Measurements from ENCODE around the gene PDSS2. TPM values are rescaled to one million over a fixed set of nuclear protein-coding genes. Genes with fewer than 3 reads are reported as not detected.

The PDSS2 gene
- total and polyA plus RNA-seq, 2 of the 8 experiments (the other 6 are each of a cell fraction or from before 2014, with no cell fraction given), result 10.7 to 16.1 TPM

GRCh38 chr6:107116931-107117330 is 342.4 kb downstream of the PDSS2 start:
- H3K79me1 ChIP-seq (ENCODE audit: low read depth, low read length), result no peaks in the 10 kb centered on the region
- no peak overlapping the region for H3K14ac ChIP-seq (ENCODE audit: insufficient read length)
- H2BK120ac ChIP-seq (replicated peaks; ENCODE audit: low read depth, low read length), result no peak overlapping the region
- H3K23ac ChIP-seq (ENCODE audit: insufficient read length), result no peak overlapping the region
- peak overlapping the region; percentile 100 for H4K5ac ChIP-seq (ENCODE audit: insufficient read length, low read depth, low read length)
- no peak overlapping the region; the same call in 1 of the 2 replicates for H2BK12ac ChIP-seq (ENCODE audit: low read depth, low read length)
- H3K79me2 ChIP-seq (ENCODE audit: control insufficient read depth in 1 of 2, insufficient read depth in 2 of 2, low read length in 2 of 2), result peaks cover 4 to 22% of the 10 kb centered on the region in 2 experiments
- no peak overlapping the region; the same call in 1 of the 2 replicates for H2BK5ac ChIP-seq (ENCODE audit: low read depth, low read length)
- H3K9me3 ChIP-seq (ENCODE audit: insufficient read depth in 2 of 2, low read depth in 1 of 2, low read length in 1 of 2), result no peaks in the 10 kb centered on the region
- CTCF ChIA-PET (ENCODE audit: partially characterized antibody), result interaction anchor here (0.5 kb wide), 1 partner anchor 940 kb away, joined by 3 read pairs; no protein-coding TSS in a partner anchor
- no peak overlapping the region for H3K4ac ChIP-seq (replicated peaks; ENCODE audit: insufficient read length, low read depth, low read length)
- WGBS, 2 experiments (ENCODE audit: extremely low coverage in 1 of 2, insufficient coverage in 1 of 2, insufficient read length in 1 of 2, insufficient replicate concordance in 2 of 2, low coverage in 1 of 2, low lambda C conversion rate in 2 of 2, missing lambda C conversion rate in 1 of 2), result 1% methylated on average over 7 of the region's 7 CpGs; no CpG with 5 or more reads in 1 of the 2 experiments
- H2BK20ac ChIP-seq (ENCODE audit: low read length), result no peak overlapping the region
- no peaks in the 10 kb centered on the region for H3K27me3 ChIP-seq (replicated peaks in 1 of 4; ENCODE audit: control insufficient read depth in 3 of 4, extremely low read depth in 1 of 4, insufficient read depth in 3 of 4, low read length in 3 of 4)
- no peak for DNase-seq (ENCODE audit: low read depth in 1 of 2, low spot score in 2 of 2)
- no peak overlapping the region for H2BK15ac ChIP-seq (ENCODE audit: low read length)
- peak overlapping the region; percentile 98; the same call in 1 of the 2 replicates for H3K18ac ChIP-seq (ENCODE audit: extremely low read depth, low read length)
- no peak for FAIRE-seq
- H2AFZ ChIP-seq (ENCODE audit: low read length), result no peak overlapping the region
- no peak overlapping the region for H3K9ac ChIP-seq (replicated peaks in 1 of 4; ENCODE audit: extremely low read depth in 1 of 4, low read depth in 3 of 4, low read length in 3 of 4)
- H3K4me2 ChIP-seq (ENCODE audit: insufficient read depth in 1 of 2, low read depth in 2 of 2, low read length in 2 of 2), result peak overlapping the region; percentile 77 to 90
- peaks cover 9% of the 10 kb centered on the region for H3K23me2 ChIP-seq (ENCODE audit: low read depth, low read length)
- peak overlapping the region in 2 of 4 experiments; percentile 3 to 76; a peak in 2 of 8 replicates for H3K4me3 ChIP-seq (ENCODE audit: extremely low read depth in 1 of 4, insufficient read depth in 2 of 4, low read depth in 3 of 4, low read length in 4 of 4)
- H4K91ac ChIP-seq (replicated peaks; ENCODE audit: insufficient read length, low read length), result no peak overlapping the region
- no peaks in the 10 kb centered on the region for H4K20me1 ChIP-seq (replicated peaks in 1 of 2; ENCODE audit: control insufficient read depth in 1 of 2, insufficient read depth in 2 of 2, low read length in 2 of 2)
- no peak overlapping the region for H4K8ac ChIP-seq (ENCODE audit: extremely low read depth, insufficient read depth, low read length)
- POLR2A ChIA-PET (ENCODE audit: partially characterized antibody), result interaction anchor here (0.7 to 5.2 kb wide), 10 partner anchors 8 to 553 kb away, joined by 3 to 53 read pairs (median 8); no protein-coding TSS in a partner anchor
- H2AK5ac ChIP-seq (ENCODE audit: low read depth, low read length), result no peak overlapping the region
- peaks cover 11 to 17% (median 14%) of the 10 kb centered on the region in 4 experiments for H3K4me1 ChIP-seq (replicated peaks in 1 of 4; ENCODE audit: control insufficient read depth in 3 of 4, insufficient read depth in 4 of 4, low read length in 3 of 4)
- H3K36me3 ChIP-seq (ENCODE audit: control insufficient read depth in 2 of 4, insufficient read depth in 4 of 4, low read length in 3 of 4), result peaks cover 0 to 5% (median 0%) of the 10 kb centered on the region in 4 experiments; a peak in 1 of 8 replicates
- H3K27ac ChIP-seq (ENCODE audit: low read depth, low read length), result peak overlapping the region; percentile 42; the same call in 1 of the 2 replicates
- H3K56ac ChIP-seq (replicated peaks; ENCODE audit: insufficient read length, low read depth, low read length), result peak overlapping the region; percentile 62
- TF ChIP-seq TAF7 (optimal IDR thresholded peaks at IDR 0.05; ENCODE audit: borderline replicate concordance, low read depth, low read length), result no peak
- no peak for TF ChIP-seq CEBPB (IDR thresholded peaks at IDR 0.05; ENCODE audit: low read depth, low read length)
- TF ChIP-seq NANOG (IDR thresholded peaks at IDR 0.05; ENCODE audit: insufficient read depth, low read depth, low read length, poor library complexity, severe bottlenecking), result peak; percentile 64
- 0 out of 2 replicates have a peak, but pooled peaks have one; percentile 48 for TF ChIP-seq SP1 (IDR thresholded peaks at IDR 0.05; ENCODE audit: low read depth, low read length)
